HG03066 (cell line): Measurements from ENCODE around the gene CCT7.

Source experiments
- ATAC-seq: cut with Tn5 transposase; IDR thresholded peaks from one replicate; pipeline ENCODE4 v1.9.1; 2021; ENCODE audit warnings: low read depth; ENCODE audit not compliant: unreplicated experiment

The CCT7 gene

DNA sequence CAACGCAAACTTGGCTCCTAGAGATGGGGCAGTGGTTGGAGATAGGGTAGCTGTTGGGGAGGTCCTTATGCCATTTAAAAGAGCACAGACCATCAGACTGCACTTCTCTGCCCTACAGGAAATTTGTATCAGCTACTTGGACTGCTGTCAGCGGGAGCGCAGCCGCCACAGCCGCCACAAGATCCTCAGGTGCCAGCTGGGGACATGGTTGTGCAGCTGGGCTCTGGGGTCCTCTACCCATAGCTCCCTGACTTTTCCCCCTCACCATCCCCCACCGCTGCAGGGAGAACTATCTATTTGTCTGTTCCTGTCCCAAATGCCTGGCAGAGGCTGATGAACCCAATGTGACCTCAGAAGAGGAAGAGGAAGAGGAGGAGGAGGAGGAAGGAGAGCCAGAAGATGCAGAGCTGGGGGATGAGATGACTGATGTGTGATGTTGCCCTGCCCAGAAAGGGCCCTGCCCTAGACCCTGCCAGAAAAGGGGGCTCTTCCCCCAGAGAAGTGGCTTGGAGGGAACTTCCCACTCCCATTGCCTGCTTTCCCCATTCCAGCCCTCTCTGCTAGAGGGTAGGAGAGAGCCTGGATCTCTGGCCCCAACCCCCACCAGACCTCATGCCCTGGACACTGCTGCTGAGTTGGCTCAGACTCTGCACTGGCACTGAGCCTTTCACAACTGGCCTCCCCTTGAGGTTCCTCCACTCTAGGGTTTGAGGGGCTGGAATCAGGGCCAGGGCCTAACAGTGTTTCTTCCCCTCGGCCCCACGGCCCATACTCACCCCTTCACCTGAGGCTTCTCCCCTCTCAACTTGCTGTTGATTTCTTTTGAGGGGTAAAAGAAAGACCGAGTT, 8.4 kb upstream of the CCT7 start:
- no peak for ATAC-seq

- ATAC-seq: no peak
Observed at GRCh38 chr2:73227086-73227485, 7.0 kb upstream of the CCT7 start.

DNA sequence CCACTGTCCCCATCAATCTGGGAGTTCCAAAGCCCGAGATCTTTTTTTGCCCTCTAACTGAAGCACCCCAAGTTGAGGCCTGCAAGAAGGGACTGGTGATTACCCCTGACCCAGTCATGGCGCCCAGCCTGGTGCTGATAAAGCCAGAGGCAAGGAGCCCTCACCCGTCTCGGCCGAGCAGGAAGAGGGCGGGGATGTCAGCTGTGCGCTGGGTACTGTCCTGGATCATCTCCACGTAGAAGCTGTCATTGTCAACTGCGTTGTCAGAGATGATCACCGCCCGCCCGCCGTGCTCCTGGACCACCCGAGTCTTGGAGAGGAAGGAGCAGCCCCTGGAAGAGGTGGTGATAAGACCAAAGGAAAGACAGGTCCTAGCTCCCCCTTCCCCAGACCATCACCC, 5.5 kb upstream of the CCT7 start:
- ATAC-seq: no peak

DNA sequence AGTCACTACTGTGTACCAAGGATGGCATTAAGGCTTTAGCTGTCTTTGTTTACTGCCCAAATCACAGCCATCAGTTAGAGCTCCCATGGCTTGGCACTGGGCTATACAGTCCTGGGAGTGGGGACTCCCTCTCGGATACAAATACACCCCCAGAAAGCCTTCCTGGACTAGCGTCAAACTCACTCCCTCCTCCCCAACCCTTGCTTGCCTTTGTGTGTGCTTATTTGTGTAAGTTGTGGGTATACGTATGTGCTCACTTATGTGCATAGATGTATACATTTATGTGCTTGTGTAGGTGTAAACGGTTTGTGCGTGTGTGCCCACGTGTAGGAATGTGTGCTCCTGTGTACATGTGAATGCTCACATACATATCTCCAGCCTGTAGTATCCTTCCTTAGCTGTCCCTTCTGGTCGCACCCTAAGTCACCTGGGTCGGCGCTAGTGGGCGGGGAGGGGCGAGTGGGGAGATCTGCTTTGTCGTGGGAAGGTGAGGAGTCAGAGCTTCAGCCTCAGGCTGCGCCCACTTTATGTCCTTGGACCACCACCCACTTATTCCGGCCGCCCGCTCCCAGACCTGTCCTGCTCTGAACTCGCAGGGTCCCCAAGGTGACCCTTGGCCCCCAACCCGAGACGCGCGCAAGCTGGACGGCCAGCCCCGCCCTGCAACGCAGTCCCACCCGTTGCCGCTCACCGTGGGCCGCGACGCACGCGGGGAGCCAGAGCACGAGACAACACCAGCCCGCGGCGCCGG, 1.5 kb upstream of the CCT7 start:
- no peak for ATAC-seq

DNA sequence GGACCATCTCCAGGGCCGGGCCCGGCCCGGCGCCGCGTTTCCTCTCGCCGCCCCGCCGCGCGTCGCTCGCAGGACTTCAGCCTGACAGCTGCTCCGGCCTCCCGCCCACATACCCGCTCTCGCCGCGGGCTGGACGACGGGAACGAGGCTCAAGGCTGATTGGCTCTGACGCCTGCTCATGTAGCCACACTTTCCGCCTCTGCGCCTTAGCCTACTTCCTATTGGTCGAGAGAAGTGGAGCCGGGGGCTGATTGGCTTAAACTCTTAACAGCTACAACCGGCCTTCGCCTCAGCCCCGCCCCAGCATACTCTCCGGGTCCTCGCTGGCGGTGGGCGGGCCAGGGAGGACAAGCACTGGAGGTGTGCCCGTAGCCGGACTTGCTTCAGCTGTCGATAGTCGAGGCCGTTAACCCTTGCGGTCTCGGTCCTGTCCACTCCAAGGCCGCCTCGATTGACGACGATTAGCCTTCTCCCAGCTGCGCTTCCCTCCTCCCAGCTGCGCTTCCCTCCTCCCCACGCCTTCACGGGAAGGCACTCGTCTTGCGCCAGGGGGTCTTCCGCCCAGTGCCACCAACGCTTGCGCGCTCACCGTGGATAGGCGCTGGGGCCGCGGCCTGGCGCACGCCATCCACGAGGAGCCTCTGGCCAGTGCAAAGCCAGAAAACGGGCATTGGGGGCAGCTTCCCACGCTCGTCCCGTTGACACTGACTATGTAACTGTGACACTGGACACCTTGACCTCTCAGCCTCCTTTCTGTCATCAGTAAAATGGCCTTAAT, 765 bp upstream of the CCT7 start, which contains the start of gene PRADC1:
Gene PRADC1 (minus strand): TSS at position 86 of the 778 bp plus-strand sequence. CDS start 79 bp downstream, at position 7.
- ATAC-seq: peak; percentile 87

GRCh38 chr2:73235315-73236028, 1.4 kb downstream of the CCT7 start:
- no peak for ATAC-seq

DNA sequence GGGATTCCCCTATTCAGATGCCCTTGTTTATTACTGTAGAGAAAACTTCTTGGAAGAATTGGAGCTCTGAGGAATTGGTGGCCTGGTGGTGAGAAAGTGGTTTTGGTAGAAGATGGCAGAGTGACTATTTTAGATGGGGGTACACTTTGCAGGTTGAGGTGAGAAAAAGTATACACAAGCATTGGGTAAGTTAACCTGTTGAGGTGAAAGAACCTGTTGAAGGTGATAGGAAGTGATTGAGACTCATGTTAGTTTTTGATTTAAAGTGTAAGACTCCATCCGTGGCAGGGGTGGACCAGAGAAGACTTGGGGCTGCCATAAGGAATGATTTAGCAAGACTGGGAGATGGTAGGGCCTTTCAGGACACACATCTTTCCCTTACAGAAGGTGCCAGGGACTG, 3.1 kb downstream of the CCT7 start:
- ATAC-seq: no peak

GRCh38 chr2:73238149-73238548, 4.0 kb downstream of the CCT7 start:
- no peak for ATAC-seq

GRCh38 chr2:73238976-73239375, 4.9 kb downstream of the CCT7 start:
- no peak for ATAC-seq

DNA sequence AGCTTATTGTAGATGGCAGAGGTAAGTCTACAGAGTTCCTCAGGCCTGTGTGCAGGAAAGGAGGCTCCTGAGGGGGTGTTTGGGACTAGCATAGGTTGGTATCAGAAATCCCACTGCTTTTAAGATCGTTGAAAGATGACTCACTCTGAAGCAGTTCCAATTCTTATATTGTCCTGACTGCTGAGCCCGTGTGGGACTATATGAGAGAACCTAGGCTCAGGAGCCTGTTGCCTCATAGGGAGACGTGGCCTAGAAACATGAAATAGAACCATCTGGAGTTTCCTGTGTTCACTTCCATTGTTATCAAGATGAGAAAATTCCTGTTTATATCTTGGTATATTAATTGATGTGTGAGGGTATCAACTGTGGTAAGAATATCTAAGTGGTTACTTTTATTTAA, 5.7 kb downstream of the CCT7 start:
- no peak for ATAC-seq

DNA sequence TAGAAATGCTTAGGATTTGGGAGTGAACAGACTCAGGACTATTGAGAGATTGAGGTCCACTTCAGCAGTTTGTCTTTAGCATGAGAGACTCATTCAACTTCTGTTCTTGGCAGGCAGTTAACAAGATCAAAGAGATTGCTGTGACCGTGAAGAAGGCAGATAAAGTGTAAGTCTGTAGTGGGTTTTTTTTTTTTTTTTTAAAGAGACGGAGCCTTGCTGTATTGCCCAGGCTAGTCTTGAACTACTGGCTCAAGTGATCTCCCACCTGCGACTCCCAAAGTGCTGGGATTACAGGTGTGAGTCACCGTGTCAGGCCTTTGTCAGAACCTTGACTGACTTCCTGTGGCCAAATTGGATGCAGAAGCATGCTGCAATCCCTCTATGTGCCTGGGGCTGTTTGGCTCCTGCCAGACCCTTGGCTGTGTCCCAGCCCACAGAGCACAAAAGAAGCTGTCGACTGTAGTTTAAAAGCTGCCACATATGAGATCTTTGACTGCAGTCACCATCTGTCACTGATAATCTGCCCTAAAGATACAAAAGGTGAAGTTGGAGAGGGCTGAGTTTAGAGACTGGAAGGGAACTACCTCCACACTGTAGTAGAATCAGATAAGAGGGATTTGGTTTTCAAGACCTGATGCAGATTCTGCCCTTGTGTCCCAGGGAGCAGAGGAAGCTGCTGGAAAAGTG, 9.9 kb downstream of the CCT7 start:
- no peak for ATAC-seq

DNA sequence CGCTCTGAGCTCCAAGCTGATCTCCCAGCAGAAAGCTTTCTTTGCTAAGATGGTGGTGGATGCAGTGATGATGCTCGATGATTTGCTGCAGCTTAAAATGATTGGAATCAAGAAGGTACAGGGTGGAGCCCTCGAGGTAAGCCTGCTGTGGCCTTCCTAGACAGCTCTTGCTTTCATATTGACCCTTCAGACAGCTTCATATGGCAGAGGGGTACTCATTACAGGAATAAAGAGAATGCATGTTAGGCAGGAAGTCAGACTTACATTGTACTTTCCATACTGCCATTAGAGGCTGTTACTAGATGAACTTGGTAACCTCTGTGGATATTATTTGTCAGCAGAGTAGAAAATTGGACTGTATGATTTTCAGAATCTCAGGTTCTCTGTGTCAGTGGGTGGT, 10.5 kb downstream of the CCT7 start:
- ATAC-seq: no peak

- ATAC-seq: no peak
Observed at GRCh38 chr2:73246850-73247249, 12.7 kb downstream of the CCT7 start.

- ATAC-seq: no peak
Observed at GRCh38 chr2:73249636-73250035, 15.5 kb downstream of the CCT7 start.

DNA sequence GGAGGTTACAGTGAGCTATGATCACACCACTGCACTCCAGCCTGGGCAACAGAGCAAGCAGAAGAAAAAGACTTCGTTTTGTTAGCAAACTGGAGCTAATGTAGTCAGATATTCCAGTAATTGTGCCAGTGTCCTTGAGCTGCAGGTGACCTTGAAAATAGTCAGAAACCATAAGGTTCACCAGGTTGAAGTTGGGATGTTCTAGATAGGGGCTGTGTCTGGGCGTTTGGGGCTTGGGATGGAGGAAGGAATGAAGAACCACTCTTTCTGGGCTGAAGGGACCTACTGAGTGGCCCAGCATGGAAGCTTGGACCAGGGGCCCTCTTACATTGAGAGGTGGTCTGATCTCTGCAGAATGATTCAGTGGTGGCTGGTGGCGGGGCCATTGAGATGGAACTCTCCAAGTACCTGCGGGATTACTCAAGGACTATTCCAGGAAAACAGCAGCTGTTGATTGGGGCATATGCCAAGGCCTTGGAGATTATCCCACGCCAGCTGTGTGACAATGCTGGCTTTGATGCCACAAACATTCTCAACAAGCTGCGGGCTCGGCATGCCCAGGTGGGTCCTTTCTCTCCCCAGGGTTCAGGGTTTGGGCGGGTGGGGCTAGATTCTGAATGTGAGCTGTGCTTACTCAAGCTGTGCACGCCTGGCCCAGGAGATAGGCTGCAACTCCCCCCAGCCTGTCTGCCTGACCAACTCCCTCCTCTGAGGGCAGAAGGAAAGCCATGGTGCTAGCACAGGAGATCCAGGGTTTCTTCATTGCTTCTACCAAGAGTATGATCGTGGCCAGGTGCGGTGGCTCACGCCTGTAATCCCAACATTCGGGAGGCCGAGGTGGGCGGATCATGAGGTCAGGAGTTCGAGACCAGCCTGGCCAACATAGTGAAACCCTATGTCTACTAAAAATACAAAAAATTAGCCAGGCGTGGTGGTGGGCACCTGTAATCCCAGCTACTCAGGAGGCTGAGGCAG, 17.1 kb downstream of the CCT7 start:
- ATAC-seq: no peak

- no peak for ATAC-seq
Observed at GRCh38 chr2:73252238-73253027, 18.3 kb downstream of the CCT7 start.

DNA sequence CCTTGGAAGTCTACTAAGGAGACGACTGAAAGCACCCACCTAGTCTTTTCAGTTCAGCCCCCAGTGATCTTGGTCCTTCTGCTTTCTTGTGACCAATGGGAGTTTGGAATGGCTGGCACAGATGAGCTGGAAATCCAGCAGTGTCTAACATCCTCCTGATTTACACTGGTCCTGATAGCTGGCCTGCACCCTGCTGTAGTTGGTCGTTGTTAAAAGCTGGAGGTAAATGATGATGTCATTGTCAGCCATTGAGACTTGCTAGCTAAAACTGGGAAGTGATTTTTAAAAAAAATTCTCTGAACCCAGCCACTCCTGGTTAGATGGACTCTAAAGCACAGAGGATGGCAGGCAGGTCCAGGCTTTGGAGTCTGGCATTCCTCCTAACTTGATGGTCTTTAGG, 19.3 kb downstream of the CCT7 start:
- ATAC-seq: no peak

DNA sequence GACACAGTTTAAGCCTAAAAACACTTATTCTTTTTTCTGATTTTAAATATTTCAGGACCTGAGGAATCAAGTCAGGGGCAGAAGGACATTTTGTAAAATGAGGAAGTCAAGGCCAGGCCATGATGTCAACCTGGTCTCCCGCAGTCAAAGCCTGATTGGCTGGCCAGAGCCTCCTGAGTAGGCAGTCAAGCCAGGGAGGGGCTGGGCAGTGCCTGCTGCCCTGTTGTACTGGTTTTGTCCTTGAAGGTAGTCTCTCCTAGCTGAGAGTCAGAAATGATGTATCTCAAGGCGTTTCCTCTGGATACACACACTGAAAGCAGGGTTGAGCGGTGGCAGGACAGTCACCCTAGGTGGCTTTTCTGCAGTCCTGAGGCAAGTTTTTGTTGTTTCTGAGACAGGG, 19.8 kb downstream of the CCT7 start:
- no peak for ATAC-seq
